RWPE1 (cell line): ENCODE results near the gene PPP3CA.

Experiments used
- CTCF ChIA-PET: fragments of 350-600 bp; sonication (Branson Sonifier 250); formaldehyde crosslinking; extraction: SDS; loops from one replicate; lab custom pipeline; 2021; lab: Yijun Ruan, JAX
- POLR2A ChIA-PET: fragments of 400-600 bp; formaldehyde crosslinking; extraction: SDS; loops from one replicate; lab custom pipeline; 2020; ENCODE audit warnings: antibody characterized with exemption; ENCODE audit not compliant: low non-redundant PET; lab: Yijun Ruan, JAX
- DNase-seq: peaks from one replicate; pipeline ENCODE4 v3.0.0; 2012; ENCODE audit warnings: low spot score
- H3K27ac ChIP-seq: fragments of 450-650 bp; 2 replicates; pipeline ENCODE4 v1.5.1; 2017
- TF ChIP-seq, protein P1 (sequence below): fragments of 450-650 bp; conservative IDR thresholded peaks from 2 replicates; pipeline ENCODE4 v1.5.1; 2017; ENCODE audit warnings: low read depth, mild to moderate bottlenecking

Gene PPP3CA

DNA sequence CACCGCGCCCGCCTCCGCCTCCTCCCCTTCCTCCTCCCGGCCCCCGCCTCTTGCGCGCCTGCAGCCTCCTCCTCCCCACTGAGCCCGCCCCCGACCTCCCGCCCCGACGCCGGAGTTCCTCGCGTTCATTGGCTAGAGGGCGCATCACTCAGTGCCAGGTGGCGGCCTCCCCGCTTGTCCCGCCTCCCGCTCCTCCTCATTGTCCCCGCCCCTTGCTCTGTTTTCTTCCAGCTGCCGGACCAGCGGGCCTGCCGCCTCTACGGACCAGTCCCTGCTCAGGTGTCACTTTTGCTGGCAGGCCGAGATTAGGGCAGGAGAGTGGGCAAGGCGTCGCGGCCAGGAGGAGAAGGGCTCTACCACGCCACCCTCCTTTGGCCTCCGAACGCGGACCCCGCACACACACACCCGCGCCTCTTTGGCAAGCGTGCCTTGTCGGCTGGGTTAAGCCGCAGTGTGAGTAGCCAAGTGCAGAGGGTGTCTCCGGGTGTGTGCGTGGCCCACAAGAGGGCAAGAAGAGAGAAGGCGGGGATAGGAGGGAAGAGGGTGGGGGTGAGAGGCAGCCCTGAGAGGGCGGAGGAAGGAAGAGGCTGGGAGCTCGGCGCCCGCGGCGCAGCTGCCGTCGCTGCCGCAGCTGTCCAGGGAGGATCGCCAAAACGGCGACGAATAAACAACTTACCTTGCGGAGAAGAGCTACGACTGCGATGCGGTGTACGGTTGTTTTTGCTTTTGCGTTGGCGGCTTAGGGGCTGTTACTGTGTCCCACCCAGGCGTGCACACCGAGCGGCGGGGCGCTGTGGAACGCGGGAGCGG, 436 bp upstream of the PPP3CA start:
- CTCF ChIA-PET, result interaction anchor here (1.0 kb wide), 1 partner anchor 8 kb away, joined by 3 read pairs; no protein-coding TSS in a partner anchor
- TF ChIP-seq, protein P1, sequence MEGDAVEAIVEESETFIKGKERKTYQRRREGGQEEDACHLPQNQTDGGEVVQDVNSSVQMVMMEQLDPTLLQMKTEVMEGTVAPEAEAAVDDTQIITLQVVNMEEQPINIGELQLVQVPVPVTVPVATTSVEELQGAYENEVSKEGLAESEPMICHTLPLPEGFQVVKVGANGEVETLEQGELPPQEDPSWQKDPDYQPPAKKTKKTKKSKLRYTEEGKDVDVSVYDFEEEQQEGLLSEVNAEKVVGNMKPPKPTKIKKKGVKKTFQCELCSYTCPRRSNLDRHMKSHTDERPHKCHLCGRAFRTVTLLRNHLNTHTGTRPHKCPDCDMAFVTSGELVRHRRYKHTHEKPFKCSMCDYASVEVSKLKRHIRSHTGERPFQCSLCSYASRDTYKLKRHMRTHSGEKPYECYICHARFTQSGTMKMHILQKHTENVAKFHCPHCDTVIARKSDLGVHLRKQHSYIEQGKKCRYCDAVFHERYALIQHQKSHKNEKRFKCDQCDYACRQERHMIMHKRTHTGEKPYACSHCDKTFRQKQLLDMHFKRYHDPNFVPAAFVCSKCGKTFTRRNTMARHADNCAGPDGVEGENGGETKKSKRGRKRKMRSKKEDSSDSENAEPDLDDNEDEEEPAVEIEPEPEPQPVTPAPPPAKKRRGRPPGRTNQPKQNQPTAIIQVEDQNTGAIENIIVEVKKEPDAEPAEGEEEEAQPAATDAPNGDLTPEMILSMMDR, result no peak
- DNase-seq, result peak; percentile 99
- peak overlapping the region; percentile 96 for H3K27ac ChIP-seq
- POLR2A ChIA-PET, result interaction anchor here (0.6 to 1.0 kb wide), 4 partner anchors 9 to 164 kb away, joined by 3 to 4 read pairs (median 4); no protein-coding TSS in a partner anchor

GRCh38 chr4:101346351-101347266, 717 bp downstream of the PPP3CA start:
- peak; percentile 52 for DNase-seq
- ChIA-PET POLR2A (interaction anchor here (0.8 kb wide), 1 partner anchor 146 kb away, joined by 3 read pairs; no protein-coding TSS in a partner anchor), CTCF (interaction anchor here (0.6 kb wide), 3 partner anchors 20 to 514 kb away, joined by 3 to 4 read pairs (median 3); no protein-coding TSS in a partner anchor)
- peak overlapping the region; percentile 96 for H3K27ac ChIP-seq
- TF ChIP-seq, protein P1, result no peak

DNA sequence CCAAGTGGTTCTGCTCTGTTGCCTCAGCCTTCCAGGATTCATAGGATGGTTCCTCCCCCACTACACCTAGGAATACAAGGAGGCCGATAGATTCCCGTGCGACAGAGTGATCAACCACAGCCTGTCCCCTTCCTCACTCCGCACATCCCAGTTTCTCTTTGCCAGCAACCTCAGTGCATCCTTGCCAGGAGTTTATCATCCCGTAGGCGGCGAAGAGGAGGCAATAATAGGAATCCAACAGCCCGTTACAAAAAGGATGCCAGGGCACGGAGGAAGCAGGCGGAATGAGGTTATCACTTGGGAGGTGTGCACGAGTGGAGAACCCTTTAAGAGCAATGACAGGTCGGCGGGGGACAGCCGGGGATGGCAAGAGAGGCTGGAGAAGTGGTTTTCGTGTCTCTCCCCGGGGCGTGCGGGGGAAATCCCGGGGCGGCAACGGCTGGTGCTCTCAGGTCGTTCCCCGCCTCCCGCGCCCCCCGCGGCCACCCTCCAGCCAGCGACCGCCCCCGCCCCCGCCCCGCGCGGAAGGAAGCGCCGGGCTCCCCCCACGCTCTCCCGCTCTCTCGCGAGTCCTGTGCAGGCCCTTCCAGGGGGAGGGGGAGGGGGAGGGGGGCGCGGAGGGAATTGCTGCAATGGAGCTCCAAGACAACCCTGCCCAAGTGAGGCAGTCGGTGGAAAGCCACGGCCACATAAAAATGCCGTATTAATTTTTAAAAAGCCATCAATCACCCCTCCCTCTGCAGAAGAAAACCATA, 1.6 kb downstream of the PPP3CA start:
- DNase-seq, result peak; percentile 41
- TF ChIP-seq, protein P1, result no peak
- CTCF ChIA-PET, result no interaction called here
- H3K27ac ChIP-seq, result peak overlapping the region; percentile 96
- POLR2A ChIA-PET, result no interaction called here

GRCh38 chr4:101345271-101345595, 2.1 kb downstream of the PPP3CA start:
- ChIA-PET POLR2A (no interaction called here), CTCF (interaction anchor here (0.7 kb wide), 1 partner anchor 55 kb away, joined by 4 read pairs; no protein-coding TSS in a partner anchor)
- TF ChIP-seq, protein P1, result no peak
- H3K27ac ChIP-seq, result peak overlapping the region; percentile 96
- no peak for DNase-seq

DNA sequence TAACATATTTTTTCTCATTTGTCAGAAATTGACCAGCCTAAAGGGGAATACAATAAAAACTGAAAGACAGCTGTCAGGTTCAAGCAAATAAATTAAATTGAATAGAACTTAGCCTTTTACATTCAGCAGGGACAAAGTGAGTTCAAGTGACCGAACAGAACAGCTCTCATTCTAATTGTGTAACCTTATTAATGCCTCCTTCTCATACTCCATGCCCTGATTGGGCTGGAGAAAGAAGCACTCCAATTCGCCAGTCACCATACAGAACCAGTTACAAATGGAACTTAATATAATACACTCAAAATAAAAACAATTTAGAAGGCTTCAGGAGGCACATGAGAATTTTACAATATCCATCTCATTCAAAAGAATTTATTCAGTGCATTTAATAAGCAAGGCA, 8.0 kb downstream of the PPP3CA start:
- no peak for DNase-seq
- TF ChIP-seq, protein P1, result no peak
- ChIA-PET POLR2A (no interaction called here), CTCF (interaction anchor here (0.6 kb wide), 2 partner anchors 9 to 221 kb away, joined by 4 to 6 read pairs; no protein-coding TSS in a partner anchor)
- no peak overlapping the region for H3K27ac ChIP-seq
